ENCODE data around the gene PIK3R3. TPM values are rescaled to one million over a fixed set of nuclear protein-coding genes. Genes with fewer than 3 reads are reported as not detected.
A peak's percentile ranks its signal among the peaks of the same experiment; 100 is the strongest.

PIK3R3 gene
- total and polyA plus RNA-seq, 9 of the 15 experiments (the other 6 are each of a cell fraction or from before 2014, with no cell fraction given): 1.4 to 7.7 (median 4.6) TPM

DNA sequence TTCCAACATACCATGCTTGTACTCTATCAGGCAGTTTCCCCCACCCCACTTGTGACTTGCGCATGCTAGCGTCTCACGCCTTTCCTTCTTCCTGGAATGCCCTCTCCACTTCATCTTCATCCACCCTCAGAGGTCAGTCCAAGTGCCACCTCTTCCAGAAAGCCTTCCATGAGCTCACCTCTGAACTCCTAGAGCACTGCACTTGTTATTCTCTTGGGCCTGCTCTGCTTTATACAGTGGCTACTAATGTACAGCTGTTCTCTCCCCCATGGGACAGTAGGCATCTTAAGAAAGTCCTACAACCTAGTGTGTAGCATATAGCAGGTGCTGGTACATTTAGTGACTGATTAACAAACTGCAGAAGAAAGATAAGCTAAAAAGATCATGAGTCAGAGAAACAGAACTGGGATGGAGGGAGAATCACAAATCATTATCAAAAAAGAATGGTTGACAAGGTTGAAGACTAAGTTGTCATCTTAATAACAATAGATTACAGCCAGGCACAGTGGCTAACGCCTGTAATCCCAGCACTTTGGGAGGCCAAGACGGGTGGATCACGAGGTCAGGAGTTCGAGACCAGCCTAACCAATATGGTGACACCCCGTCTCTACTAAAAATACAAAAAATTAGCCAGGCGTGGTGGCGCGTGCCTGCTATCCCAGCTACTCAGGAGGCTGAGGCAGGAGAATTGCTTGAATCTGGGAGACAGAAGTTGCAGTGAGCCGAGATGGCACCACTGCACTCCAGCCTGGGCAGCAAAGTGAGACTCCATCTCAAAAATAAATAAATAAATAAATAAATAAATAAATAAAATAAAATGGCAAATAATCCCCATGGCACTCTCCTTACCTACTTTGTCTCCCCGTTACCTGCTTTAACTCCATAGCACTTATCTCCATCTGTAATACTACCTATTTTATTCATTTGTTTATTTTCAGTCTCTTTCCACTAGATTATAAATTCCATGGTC is 26.2 kb upstream of the PIK3R3 start (continued):
- no peak for TF ChIP-seq SIRT6 (IDR thresholded peaks at IDR 0.05; ENCODE audit: low read depth, low read length)
- no peak for TF ChIP-seq CBX2 (IDR thresholded peaks at IDR 0.05; ENCODE audit: insufficient read depth, low read length, poor library complexity, severe bottlenecking)
- peak; percentile 84 for TF ChIP-seq NCOA4 (IDR thresholded peaks at IDR 0.05; ENCODE audit: partially characterized antibody)
- TF ChIP-seq, protein P1, sequence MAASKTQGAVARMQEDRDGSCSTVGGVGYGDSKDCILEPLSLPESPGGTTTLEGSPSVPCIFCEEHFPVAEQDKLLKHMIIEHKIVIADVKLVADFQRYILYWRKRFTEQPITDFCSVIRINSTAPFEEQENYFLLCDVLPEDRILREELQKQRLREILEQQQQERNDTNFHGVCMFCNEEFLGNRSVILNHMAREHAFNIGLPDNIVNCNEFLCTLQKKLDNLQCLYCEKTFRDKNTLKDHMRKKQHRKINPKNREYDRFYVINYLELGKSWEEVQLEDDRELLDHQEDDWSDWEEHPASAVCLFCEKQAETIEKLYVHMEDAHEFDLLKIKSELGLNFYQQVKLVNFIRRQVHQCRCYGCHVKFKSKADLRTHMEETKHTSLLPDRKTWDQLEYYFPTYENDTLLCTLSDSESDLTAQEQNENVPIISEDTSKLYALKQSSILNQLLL (CRISPR knock-in tag; IDR thresholded peaks at IDR 0.05; ENCODE audit: borderline replicate concordance): no peak
- TF ChIP-seq FOXK1 (CRISPR knock-in tag; IDR thresholded peaks at IDR 0.05; ENCODE audit: borderline replicate concordance): no peak
- no peak for TF ChIP-seq POLR2G (IDR thresholded peaks at IDR 0.05; ENCODE audit: low read depth, low read length)
- TF ChIP-seq, protein P2, sequence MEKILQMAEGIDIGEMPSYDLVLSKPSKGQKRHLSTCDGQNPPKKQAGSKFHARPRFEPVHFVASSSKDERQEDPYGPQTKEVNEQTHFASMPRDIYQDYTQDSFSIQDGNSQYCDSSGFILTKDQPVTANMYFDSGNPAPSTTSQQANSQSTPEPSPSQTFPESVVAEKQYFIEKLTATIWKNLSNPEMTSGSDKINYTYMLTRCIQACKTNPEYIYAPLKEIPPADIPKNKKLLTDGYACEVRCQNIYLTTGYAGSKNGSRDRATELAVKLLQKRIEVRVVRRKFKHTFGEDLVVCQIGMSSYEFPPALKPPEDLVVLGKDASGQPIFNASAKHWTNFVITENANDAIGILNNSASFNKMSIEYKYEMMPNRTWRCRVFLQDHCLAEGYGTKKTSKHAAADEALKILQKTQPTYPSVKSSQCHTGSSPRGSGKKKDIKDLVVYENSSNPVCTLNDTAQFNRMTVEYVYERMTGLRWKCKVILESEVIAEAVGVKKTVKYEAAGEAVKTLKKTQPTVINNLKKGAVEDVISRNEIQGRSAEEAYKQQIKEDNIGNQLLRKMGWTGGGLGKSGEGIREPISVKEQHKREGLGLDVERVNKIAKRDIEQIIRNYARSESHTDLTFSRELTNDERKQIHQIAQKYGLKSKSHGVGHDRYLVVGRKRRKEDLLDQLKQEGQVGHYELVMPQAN (IDR thresholded peaks at IDR 0.05; ENCODE audit: borderline replicate concordance): peak; percentile 24; the same call in 1 of the 2 replicates
- TF ChIP-seq DDX20 (tag; IDR thresholded peaks at IDR 0.05; ENCODE audit: low read depth): no peak
- peak; percentile 98 for TF ChIP-seq GATAD2B (IDR thresholded peaks at IDR 0.05; ENCODE audit: borderline replicate concordance)
- peak; percentile 96 for TF ChIP-seq HDAC3 (IDR thresholded peaks at IDR 0.05; ENCODE audit: borderline replicate concordance, partially characterized antibody)
- TF ChIP-seq, protein P3, sequence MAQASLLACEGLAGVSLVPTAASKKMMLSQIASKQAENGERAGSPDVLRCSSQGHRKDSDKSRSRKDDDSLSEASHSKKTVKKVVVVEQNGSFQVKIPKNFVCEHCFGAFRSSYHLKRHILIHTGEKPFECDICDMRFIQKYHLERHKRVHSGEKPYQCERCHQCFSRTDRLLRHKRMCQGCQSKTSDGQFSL (CRISPR knock-in tag; IDR thresholded peaks at IDR 0.05): peak; percentile 40; the same call in 1 of the 2 replicates
- TF ChIP-seq, protein P3 (tag; IDR thresholded peaks at IDR 0.05): no peak
- TF ChIP-seq U2AF1 (optimal IDR thresholded peaks at IDR 0.05; ENCODE audit: low read depth, low read length): no peak
- TF ChIP-seq ILF3 (IDR thresholded peaks at IDR 0.05; ENCODE audit: borderline replicate concordance): no peak

Data from K562 (cell line).